ENCODE measurements around the gene CDC14B. TPM values are rescaled to one million over a fixed set of nuclear protein-coding genes. Genes with fewer than 3 reads are reported as not detected.

Gene CDC14B
- total RNA-seq, 8 experiments from 2014 or later, result 1.9 to 28.0 (median 14.5) TPM

DNA sequence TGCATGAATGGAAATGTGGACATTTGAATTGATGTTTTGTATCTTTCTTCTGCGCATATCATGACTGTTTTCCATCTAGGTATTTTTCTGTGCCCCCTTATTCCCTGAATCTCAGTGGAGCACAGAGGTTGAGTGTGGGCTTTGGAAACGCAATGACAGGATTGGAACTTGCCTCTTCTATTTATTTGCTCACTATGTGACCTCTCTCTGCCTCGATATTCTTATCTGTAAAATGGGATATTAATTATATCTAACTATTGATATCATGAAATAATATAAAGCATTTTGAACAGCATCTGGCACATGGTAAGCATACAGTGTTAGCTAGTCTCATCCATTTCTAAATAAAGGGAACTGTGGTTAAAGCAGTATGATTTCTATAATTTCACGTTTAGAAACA lies 143.6 kb downstream of the CDC14B start:
- no peak overlapping the region for H3K27ac ChIP-seq
- no peak for ATAC-seq (replicated peaks in 6 of 8)
- in situ Hi-C loops (cut with MboI; ENCODE audit: low pct_unique_long_range_greater_than_20kb in 2 of 9, low sequenced_read_pairs in 9 of 9, unreplicated experiment in 9 of 9), result no loop called here
- WGBS, 10 experiments, result 72 to 100% (median 97%) methylated on average over 1 to 4 of the region's 4 CpGs; no CpG with 5 or more reads in 1 of the 10 experiments
- no peaks in the 10 kb centered on the region for H3K4me1 ChIP-seq (replicated peaks in 1 of 2)
- H3K4me3 ChIP-seq, result no peak overlapping the region

DNA sequence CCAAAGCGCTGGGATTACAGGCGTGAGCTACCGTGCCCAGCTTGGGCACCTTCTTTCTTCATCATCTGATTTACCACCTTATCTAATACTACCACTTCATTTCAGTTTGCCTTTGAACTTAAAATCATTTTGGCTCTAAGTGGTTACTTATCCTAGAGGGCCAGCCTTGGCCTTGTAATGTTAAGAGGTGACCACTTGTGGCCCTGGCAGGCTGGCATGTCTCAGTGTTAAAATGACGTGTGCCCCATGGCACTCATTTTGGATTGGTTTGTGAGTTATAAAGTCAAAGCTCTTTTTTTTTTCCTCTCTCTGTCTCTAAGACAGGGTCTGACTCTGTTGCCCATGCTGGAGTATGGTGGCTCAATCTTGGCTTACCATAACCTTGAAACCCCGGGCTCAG lies 151.9 kb downstream of the CDC14B start:
- WGBS, 10 experiments, result 93 to 100% (median 97%) methylated on average over 1 to 5 of the region's 5 CpGs; no CpG with 5 or more reads in 6 of the 10 experiments
- no peak overlapping the region for H3K4me3 ChIP-seq
- H3K27ac ChIP-seq, result no peak overlapping the region
- H3K4me1 ChIP-seq (replicated peaks in 1 of 2), result no peaks in the 10 kb centered on the region
- in situ Hi-C loops (cut with MboI; ENCODE audit: low pct_unique_long_range_greater_than_20kb in 2 of 9, low sequenced_read_pairs in 9 of 9, unreplicated experiment in 9 of 9), result loop anchor here in 2 of 9 experiments (25.0 kb wide), 2 partner anchors 120 to 145 kb away; partner anchors contain the start of gene CDC14B (in 1 of the 2)
- ATAC-seq (replicated peaks in 6 of 8), result no peak

DNA sequence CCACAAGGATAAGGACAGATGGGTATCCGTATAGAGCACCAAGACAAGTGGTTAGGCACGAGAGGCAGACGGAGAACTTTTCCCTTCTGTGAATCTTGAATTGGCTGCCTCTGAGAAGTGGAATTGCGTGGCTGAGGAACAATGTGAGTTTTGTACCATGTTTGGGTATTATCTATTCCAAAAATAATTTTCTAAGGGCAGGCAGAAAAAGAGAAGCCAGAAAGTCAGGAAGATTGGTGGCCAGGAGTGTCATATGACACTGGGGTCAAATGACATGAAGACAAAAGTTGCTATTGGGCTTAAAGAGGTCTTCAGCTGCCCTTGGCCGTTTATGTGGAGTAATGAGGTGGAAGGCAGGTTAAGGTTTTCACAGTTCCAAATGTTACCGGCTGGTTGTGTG lies 155.2 kb downstream of the CDC14B start:
- no peak for ATAC-seq (replicated peaks in 6 of 8)
- H3K27ac ChIP-seq, result no peak overlapping the region
- in situ Hi-C loops (cut with MboI; ENCODE audit: low pct_unique_long_range_greater_than_20kb in 2 of 9, low sequenced_read_pairs in 9 of 9, unreplicated experiment in 9 of 9), result loop anchor here in 2 of 9 experiments (25.0 kb wide), 2 partner anchors 123 to 148 kb away; partner anchors contain the start of gene CDC14B (in 1 of the 2)
- 55 to 100% (median 85%) methylated on average over 1 to 6 of the region's 6 CpGs for WGBS, 10 experiments
- no peak overlapping the region for H3K4me3 ChIP-seq
- no peaks in the 10 kb centered on the region for H3K4me1 ChIP-seq (replicated peaks in 1 of 2)

DNA sequence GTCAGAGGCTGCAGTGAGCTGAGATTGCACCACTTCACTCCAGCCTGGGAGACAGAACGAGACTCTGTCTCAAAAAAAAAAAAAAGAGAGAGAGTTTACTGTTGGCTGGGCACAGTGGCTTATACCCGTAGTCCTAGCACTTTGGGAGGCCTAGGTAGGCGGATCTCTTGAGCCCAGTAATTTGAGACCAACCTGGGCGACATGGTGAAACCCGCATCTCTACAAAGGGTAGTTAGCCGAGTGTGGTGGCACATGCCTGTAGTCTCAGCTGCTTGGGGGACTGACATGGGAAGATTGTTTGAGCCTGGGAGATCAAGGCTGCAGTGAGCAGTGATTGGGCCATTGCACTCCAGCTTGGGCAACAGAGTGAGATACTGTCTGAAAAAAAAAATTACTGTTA lies 157.1 kb downstream of the CDC14B start:
- ATAC-seq (replicated peaks in 6 of 8), result no peak
- Histone ChIP-seq H3K27ac (no peak overlapping the region), H3K4me1 (replicated peaks in 1 of 2) (no peaks in the 10 kb centered on the region), H3K4me3 (no peak overlapping the region)
- in situ Hi-C loops (cut with MboI; ENCODE audit: low pct_unique_long_range_greater_than_20kb in 2 of 9, low sequenced_read_pairs in 9 of 9, unreplicated experiment in 9 of 9), result loop anchor here in 2 of 9 experiments (25.0 kb wide), 2 partner anchors 125 to 150 kb away; partner anchors contain the start of gene CDC14B (in 1 of the 2)
- WGBS, 10 experiments, result 60 to 100% (median 95%) methylated on average over 1 to 6 of the region's 6 CpGs; no CpG with 5 or more reads in 4 of the 10 experiments

DNA sequence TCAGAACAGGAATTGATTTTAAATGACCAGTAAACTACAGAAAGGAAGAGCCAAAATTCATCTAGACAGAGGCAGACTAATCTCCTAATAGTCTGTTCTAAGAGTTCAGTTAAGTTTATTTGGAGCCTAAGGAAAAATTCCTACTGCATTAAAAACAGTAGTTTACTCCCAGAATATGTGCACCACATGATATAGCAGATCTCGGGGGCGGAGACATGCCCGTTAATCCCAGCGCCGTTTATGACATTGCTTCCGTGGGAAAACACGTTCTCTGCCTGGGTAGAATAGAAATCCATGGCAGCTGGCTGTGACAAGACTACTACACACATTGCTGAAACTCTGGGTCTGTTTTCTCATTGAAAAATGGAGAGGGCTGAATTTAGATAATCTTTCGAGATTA lies 158.3 kb downstream of the CDC14B start:
- no peaks in the 10 kb centered on the region for H3K4me1 ChIP-seq (replicated peaks in 1 of 2)
- no peak overlapping the region for H3K4me3 ChIP-seq
- ATAC-seq (replicated peaks in 6 of 8), result peak in 2 of 8 experiments; percentile 89 to 90
- WGBS, 10 experiments, result 3 to 98% (median 92%) methylated on average over 1 to 8 of the region's 8 CpGs
- H3K27ac ChIP-seq, result no peak overlapping the region
- in situ Hi-C loops (cut with MboI; ENCODE audit: low pct_unique_long_range_greater_than_20kb in 2 of 9, low sequenced_read_pairs in 9 of 9, unreplicated experiment in 9 of 9), result loop anchor here in 2 of 9 experiments (25.0 kb wide), 2 partner anchors 126 to 151 kb away; partner anchors contain the start of gene CDC14B (in 1 of the 2)

DNA sequence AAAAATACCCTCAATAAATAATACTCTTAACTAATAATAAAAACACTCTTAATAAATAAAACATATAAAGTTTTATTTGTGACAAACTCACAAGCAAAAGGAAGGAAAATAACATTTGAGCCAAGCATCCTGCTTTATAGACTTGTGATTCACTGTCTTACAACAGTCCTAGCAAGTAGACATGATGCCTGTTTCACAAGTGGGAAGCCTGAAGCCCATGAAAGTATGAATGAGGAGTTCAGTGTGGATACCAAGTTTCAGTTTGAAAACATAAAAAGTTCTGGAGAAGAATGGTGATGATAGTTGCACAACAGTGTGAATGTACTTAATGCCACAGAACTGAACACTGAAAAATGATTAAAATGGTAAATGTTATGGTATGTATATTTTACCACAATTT lies 158.8 kb downstream of the CDC14B start:
- peak in 3 of 8 experiments; percentile 41 to 80 (median 72) for ATAC-seq (replicated peaks in 6 of 8)
- Histone ChIP-seq H3K4me3 (no peak overlapping the region), H3K4me1 (replicated peaks in 1 of 2) (no peaks in the 10 kb centered on the region), H3K27ac (no peak overlapping the region)
- in situ Hi-C loops (cut with MboI; ENCODE audit: low pct_unique_long_range_greater_than_20kb in 2 of 9, low sequenced_read_pairs in 9 of 9, unreplicated experiment in 9 of 9), result loop anchor here in 2 of 9 experiments (25.0 kb wide), 2 partner anchors 126 to 151 kb away; partner anchors contain the start of gene CDC14B (in 1 of the 2)

- Histone ChIP-seq H3K4me1 (replicated peaks in 1 of 2) (no peaks in the 10 kb centered on the region), H3K27ac (no peak overlapping the region), H3K4me3 (no peak overlapping the region)
- ATAC-seq (replicated peaks in 6 of 8), result no peak
- 15 to 100% (median 84%) methylated on average over 1 to 5 of the region's 5 CpGs; no CpG with 5 or more reads in 1 of the 10 experiments for WGBS, 10 experiments
- in situ Hi-C loops (cut with MboI; ENCODE audit: low pct_unique_long_range_greater_than_20kb in 2 of 9, low sequenced_read_pairs in 9 of 9, unreplicated experiment in 9 of 9), result loop anchor here in 2 of 9 experiments (25.0 kb wide), 2 partner anchors 127 to 152 kb away; partner anchors contain the start of gene CDC14B (in 1 of the 2)
Observed at GRCh38 chr9:96460470-96460869, 159.2 kb downstream of the CDC14B start.

DNA sequence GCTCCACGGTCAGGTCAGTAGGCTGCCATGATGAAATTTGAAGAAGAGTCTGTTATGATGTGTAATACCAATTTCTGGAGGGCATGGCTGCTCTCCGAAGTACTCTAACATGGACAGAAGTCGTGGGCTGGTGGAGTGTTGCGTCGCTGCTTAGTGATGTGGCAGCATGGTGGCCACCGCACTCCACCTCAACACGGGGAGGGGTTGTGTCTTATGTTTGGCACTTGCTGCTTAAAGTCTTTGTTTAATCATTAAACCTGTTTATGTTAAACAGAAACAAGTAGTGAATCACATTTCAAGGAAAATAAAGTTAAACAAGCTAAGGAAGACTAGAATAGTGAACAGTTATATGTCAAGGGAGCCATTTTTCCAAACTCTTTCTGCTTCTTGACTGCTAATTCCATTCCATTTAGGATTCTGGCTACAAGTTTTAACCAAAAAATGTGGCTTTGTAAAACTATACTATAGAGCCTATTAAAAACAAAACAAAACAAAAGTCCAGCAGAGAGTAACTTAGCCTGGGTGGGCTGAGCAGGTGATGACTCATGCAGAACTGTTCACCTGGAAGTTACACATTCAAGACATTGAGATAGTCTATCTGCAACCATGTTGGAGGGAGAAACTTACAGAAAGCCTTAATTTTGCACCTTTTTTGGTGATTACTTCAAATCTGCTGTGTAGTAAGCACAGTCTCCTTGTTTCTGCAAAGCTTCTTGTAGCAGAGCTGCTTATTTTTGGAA lies 160.2 kb downstream of the CDC14B start:
- Histone ChIP-seq H3K4me3 (no peak overlapping the region), H3K27ac (no peak overlapping the region), H3K4me1 (replicated peaks in 1 of 2) (no peaks in the 10 kb centered on the region)
- ATAC-seq (replicated peaks in 6 of 8), result no peak
- WGBS, 10 experiments, result 87 to 100% (median 98%) methylated on average over 1 to 7 of the region's 7 CpGs; no CpG with 5 or more reads in 1 of the 10 experiments
- in situ Hi-C loops (cut with MboI; ENCODE audit: low pct_unique_long_range_greater_than_20kb in 2 of 9, low sequenced_read_pairs in 9 of 9, unreplicated experiment in 9 of 9), result loop anchor here in 2 of 9 experiments (25.0 kb wide), 2 partner anchors 128 to 153 kb away; partner anchors contain the start of gene CDC14B (in 1 of the 2)

DNA sequence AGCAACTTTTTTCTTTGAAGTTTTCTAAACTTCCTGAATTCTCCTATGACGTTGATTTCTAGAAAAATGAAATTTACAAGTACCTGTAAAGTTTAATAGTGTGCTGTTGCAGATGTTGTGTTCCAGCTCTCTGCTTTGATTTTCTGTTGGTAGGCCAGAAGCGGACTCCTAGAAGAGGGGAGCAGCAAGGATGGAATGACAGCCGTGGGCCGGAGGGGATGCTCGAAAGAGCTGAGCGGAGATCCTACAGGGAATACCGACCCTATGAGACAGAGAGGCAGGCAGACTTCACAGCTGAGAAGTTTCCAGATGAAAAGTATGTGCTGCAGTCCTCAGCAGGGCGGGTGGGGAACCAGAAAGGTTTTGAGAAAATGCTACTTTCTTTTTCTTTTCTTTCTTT lies 161.4 kb downstream of the CDC14B start:
- in situ Hi-C loops (cut with MboI; ENCODE audit: low pct_unique_long_range_greater_than_20kb in 2 of 9, low sequenced_read_pairs in 9 of 9, unreplicated experiment in 9 of 9), result loop anchor here in 2 of 9 experiments (25.0 kb wide), 2 partner anchors 129 to 154 kb away; partner anchors contain the start of gene CDC14B (in 1 of the 2)
- WGBS, 10 experiments, result 80 to 100% (median 94%) methylated on average over 1 to 8 of the region's 8 CpGs; no CpG with 5 or more reads in 1 of the 10 experiments
- Histone ChIP-seq H3K4me1 (replicated peaks in 1 of 2) (peaks cover 4 to 5% of the 10 kb centered on the region in 2 donors), H3K27ac (no peak overlapping the region), H3K4me3 (no peak overlapping the region)
- no peak for ATAC-seq (replicated peaks in 6 of 8)

GRCh38 chr9:96457266-96457665 lies 162.4 kb downstream of the CDC14B start:
- 86 to 100% (median 89%) methylated on average over 1 to 4 of the region's 4 CpGs; no CpG with 5 or more reads in 5 of the 10 experiments for WGBS, 10 experiments
- in situ Hi-C loops (cut with MboI; ENCODE audit: low pct_unique_long_range_greater_than_20kb in 2 of 9, low sequenced_read_pairs in 9 of 9, unreplicated experiment in 9 of 9), result loop anchor here in 2 of 9 experiments (25.0 kb wide), 2 partner anchors 130 to 155 kb away; partner anchors contain the start of gene CDC14B (in 1 of the 2)
- Histone ChIP-seq H3K4me3 (no peak overlapping the region), H3K4me1 (replicated peaks in 1 of 2) (peaks cover 4 to 5% of the 10 kb centered on the region in 2 donors), H3K27ac (no peak overlapping the region)
- ATAC-seq (replicated peaks in 6 of 8), result no peak

GRCh38 chr9:96453625-96454024 lies 166.0 kb downstream of the CDC14B start:
- no peak overlapping the region for H3K4me3 ChIP-seq
- no peak for ATAC-seq (replicated peaks in 6 of 8)
- H3K4me1 ChIP-seq (replicated peaks in 1 of 2), result peaks cover 11 to 17% of the 10 kb centered on the region in 2 donors
- WGBS, 10 experiments, result 8 to 100% (median 60%) methylated on average over 1 to 2 of the region's 2 CpGs
- in situ Hi-C loops (cut with MboI; ENCODE audit: low pct_unique_long_range_greater_than_20kb in 2 of 9, low sequenced_read_pairs in 9 of 9, unreplicated experiment in 9 of 9), result loop anchor here in 2 of 9 experiments (25.0 kb wide), 2 partner anchors 134 to 159 kb away; partner anchors contain the start of gene CDC14B (in 1 of the 2)
- no peak overlapping the region for H3K27ac ChIP-seq

DNA sequence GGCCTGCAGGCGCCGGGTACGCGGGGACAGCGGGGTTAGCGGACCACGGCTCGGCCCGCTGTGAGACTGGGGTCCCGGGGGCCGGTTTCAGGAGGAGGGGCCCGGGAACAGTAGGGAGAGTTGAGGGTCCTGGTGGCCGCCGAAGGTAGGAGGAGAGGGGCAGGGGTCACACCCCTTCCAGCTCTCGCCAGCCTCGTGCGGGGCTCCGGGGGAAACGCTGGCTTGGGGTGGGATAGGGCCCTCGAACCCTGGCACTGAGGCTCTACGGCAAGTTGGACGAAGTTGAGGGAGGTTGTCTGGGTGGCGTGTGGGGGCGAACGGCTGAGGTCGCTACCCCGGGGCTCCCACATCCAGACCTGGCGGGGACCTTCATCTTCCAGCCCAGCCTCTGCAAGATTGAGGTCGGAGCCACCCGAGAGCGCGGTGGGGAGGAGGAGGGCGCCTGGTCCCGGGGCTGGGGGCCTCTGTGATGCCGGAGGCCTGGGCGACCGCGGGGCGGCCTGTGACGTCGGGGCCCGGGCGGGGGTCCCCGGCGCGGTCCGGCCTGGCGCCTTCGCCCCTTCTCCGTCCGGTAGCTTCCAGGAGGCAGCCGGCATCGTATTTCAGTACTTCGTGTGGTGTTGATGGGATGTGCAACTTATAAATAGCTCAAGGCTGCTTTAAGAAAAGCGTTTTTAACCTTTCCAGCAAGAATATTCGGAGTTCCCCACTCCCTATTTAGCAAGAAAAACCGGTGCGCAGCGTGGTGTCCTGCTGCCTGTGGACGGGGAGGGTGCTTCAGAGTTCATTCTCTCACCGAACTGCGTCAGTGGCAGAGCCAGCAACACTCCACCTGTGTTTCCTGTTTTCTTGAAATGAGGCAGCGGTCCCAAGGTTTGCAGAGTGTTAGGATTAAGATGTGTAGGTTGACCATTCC lies 168.8 kb downstream of the CDC14B start:
- 0 to 80% (median 20%) methylated on average over 1 to 6 of the region's 63 CpGs; no CpG with 5 or more reads in 5 of the 10 experiments for WGBS, 10 experiments
- Histone ChIP-seq H3K4me1 (replicated peaks in 1 of 2) (peaks cover 14 to 20% of the 10 kb centered on the region in 2 donors), H3K27ac (peak overlapping the region; percentile 46 to 55), H3K4me3 (peak overlapping the region; percentile 49 to 70 (median 63))
- ATAC-seq (replicated peaks in 6 of 8), result peak in 4 of 8 experiments; percentile 1 to 2 (median 1)
- in situ Hi-C loops (cut with MboI; ENCODE audit: low pct_unique_long_range_greater_than_20kb in 2 of 9, low sequenced_read_pairs in 9 of 9, unreplicated experiment in 9 of 9), result loop anchor here in 2 of 9 experiments (25.0 kb wide), 2 partner anchors 136 to 161 kb away; partner anchors contain the start of gene CDC14B (in 1 of the 2)

Data from motor neuron (in vitro differentiated cells).